SK-N-SH treated with all-trans-retinoic acid at 6 μM for 48 hours (cell line): ENCODE data around the gene CCDC30.

Source experiments
- ATAC-seq: fragments of 200-7000 bp; cut with Tn5 transposase; 3 replicates; pipeline ENCODE4 v1.9.1; 2020; ENCODE audit warnings: mild to moderate bottlenecking, moderate library complexity
- ARNTL ChIP-seq: fragments of 450-650 bp; formaldehyde crosslinking; IDR thresholded peaks from 2 replicates; pipeline ENCODE4 v1.5.0; 2020; ENCODE audit warnings: low read depth, mild to moderate bottlenecking, moderate library complexity, borderline replicate concordance
- BACH2 ChIP-seq: fragments of 250-450 bp; sonication (Bioruptor Pico); IDR thresholded peaks from 2 replicates; pipeline ENCODE4 v1.9.0; 2021; ENCODE audit warnings: mild to moderate bottlenecking, borderline replicate concordance
- CSDC2 ChIP-seq: fragments of 250-450 bp; sonication (Bioruptor Pico); IDR thresholded peaks from 2 replicates; pipeline ENCODE4 v1.5.0; 2020; ENCODE audit warnings: mild to moderate bottlenecking, moderate library complexity
- CSRNP3 ChIP-seq: fragments of 250-450 bp; sonication (Bioruptor Pico); IDR thresholded peaks from 2 replicates; pipeline ENCODE4 v1.5.1; 2021; ENCODE audit warnings: mild to moderate bottlenecking, moderate library complexity
- GLIS3 ChIP-seq: fragments of 250-450 bp; sonication (Bioruptor Pico); IDR thresholded peaks from 2 replicates; pipeline ENCODE4 v1.5.0; 2020; ENCODE audit warnings: mild to moderate bottlenecking, moderate library complexity
- ISL1 ChIP-seq: fragments of 250-450 bp; sonication (Bioruptor Pico); IDR thresholded peaks from 2 replicates; pipeline ENCODE4 v2.1.2; 2022; ENCODE audit warnings: mild to moderate bottlenecking, moderate library complexity
- OSR1 ChIP-seq: fragments of 250-450 bp; sonication (Bioruptor Pico); IDR thresholded peaks from 2 replicates; pipeline ENCODE4 v1.8.0; 2022; ENCODE audit warnings: moderate library complexity, mild to moderate bottlenecking, inconsistent platforms
- PATZ1 ChIP-seq: fragments of 250-450 bp; sonication (Bioruptor Pico); IDR thresholded peaks from 2 replicates; pipeline ENCODE4 v1.8.0; 2020; ENCODE audit warnings: mild to moderate bottlenecking, moderate library complexity, borderline replicate concordance
- POU6F1 ChIP-seq: fragments of 250-450 bp; sonication (Bioruptor Pico); IDR thresholded peaks from 2 replicates; pipeline ENCODE4 v1.8.0; 2021; ENCODE audit warnings: low read depth, mild to moderate bottlenecking, moderate library complexity, borderline replicate concordance
- PPARA ChIP-seq: fragments of 250-450 bp; sonication (Bioruptor Pico); IDR thresholded peaks from 2 replicates; pipeline ENCODE4 v1.5.0; 2020; ENCODE audit warnings: mild to moderate bottlenecking, borderline replicate concordance
- RARB ChIP-seq: fragments of 250-450 bp; sonication (Bioruptor Pico); IDR thresholded peaks from 2 replicates; pipeline ENCODE4 v1.8.0; 2021; ENCODE audit warnings: mild to moderate bottlenecking, moderate library complexity
- SNAI2 ChIP-seq: fragments of 250-450 bp; sonication (Bioruptor Pico); IDR thresholded peaks from 2 replicates; pipeline ENCODE4 v1.5.0; 2020; ENCODE audit warnings: mild to moderate bottlenecking, moderate library complexity
- TCF4 ChIP-seq: fragments of 250-450 bp; sonication (Bioruptor Pico); IDR thresholded peaks from 2 replicates; pipeline ENCODE4 v1.8.0; 2021; ENCODE audit warnings: mild to moderate bottlenecking, moderate library complexity, borderline replicate concordance
- TOX ChIP-seq: fragments of 250-450 bp; sonication (Bioruptor Pico); IDR thresholded peaks from 2 replicates; pipeline ENCODE4 v1.8.0; 2021; ENCODE audit warnings: mild to moderate bottlenecking, moderate library complexity, borderline replicate concordance
- TSHZ2 ChIP-seq: fragments of 250-450 bp; sonication (Bioruptor Pico); IDR thresholded peaks from 2 replicates; pipeline ENCODE4 v1.5.0; 2020; ENCODE audit warnings: mild to moderate bottlenecking, moderate library complexity
- ZC3H10 ChIP-seq: fragments of 250-450 bp; sonication (Bioruptor Pico); IDR thresholded peaks from 2 replicates; pipeline ENCODE4 v1.5.1; 2021; ENCODE audit warnings: mild to moderate bottlenecking, moderate library complexity
- ZFP3 ChIP-seq: fragments of 250-450 bp; sonication (Bioruptor Pico); IDR thresholded peaks from 2 replicates; pipeline ENCODE4 v1.5.0; 2020; ENCODE audit warnings: mild to moderate bottlenecking, moderate library complexity
- ZNF565 ChIP-seq: fragments of 450-650 bp; formaldehyde crosslinking; conservative IDR thresholded peaks from 2 replicates; pipeline ENCODE4 v1.5.0; 2020; ENCODE audit warnings: low read depth, mild to moderate bottlenecking, moderate library complexity
- ZNF8 ChIP-seq: fragments of 450-650 bp; formaldehyde crosslinking; IDR thresholded peaks from 2 replicates; pipeline ENCODE4 v1.5.0; 2020; ENCODE audit warnings: mild to moderate bottlenecking, moderate library complexity
- TF ChIP-seq, protein P1 (sequence below): fragments of 250-450 bp; sonication (Bioruptor Pico); IDR thresholded peaks from 2 replicates; pipeline ENCODE4 v1.5.1; 2020; ENCODE audit warnings: low read depth, mild to moderate bottlenecking, moderate library complexity

The CCDC30 gene

DNA sequence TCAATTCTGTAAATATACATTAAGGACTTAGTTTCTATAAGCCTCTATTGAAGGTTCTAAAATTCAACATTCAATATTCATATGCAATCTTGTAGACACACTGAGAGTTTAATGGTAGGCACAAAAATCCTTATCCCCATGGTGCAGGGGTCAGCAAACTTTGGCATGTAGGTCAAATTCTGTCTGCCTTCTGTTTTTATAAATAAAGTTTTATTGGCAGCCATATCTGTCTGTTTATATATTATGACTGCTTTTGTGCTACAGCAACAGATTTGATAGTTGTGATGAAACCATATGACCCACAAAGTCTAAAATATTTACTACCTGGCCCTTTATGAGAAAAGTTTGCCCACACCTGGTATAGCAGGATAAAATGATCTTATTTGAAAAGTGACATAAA lies 104.0 kb downstream of the CCDC30 start:
- ATAC-seq: no peak
- no peak for TF ChIP-seq RARB (CRISPR knock-in tag)

GRCh38 chr1:42576935-42577334 lies 113.8 kb downstream of the CCDC30 start:
- no peak for ATAC-seq
- TF ChIP-seq TCF4 (CRISPR knock-in tag): no peak
- TF ChIP-seq, protein P1, sequence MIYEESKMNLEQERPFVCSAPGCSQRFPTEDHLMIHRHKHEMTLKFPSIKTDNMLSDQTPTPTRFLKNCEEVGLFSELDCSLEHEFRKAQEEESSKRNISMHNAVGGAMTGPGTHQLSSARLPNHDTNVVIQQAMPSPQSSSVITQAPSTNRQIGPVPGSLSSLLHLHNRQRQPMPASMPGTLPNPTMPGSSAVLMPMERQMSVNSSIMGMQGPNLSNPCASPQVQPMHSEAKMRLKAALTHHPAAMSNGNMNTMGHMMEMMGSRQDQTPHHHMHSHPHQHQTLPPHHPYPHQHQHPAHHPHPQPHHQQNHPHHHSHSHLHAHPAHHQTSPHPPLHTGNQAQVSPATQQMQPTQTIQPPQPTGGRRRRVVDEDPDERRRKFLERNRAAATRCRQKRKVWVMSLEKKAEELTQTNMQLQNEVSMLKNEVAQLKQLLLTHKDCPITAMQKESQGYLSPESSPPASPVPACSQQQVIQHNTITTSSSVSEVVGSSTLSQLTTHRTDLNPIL: no peak
- TF ChIP-seq SNAI2 (CRISPR knock-in tag): no peak
- no peak for TF ChIP-seq ZFP3
- no peak for TF ChIP-seq ARNTL (CRISPR knock-in tag)
- TF ChIP-seq GLIS3 (CRISPR knock-in tag): no peak
- TF ChIP-seq ZNF565 (CRISPR knock-in tag): no peak
- TF ChIP-seq ZC3H10 (CRISPR knock-in tag): no peak

DNA sequence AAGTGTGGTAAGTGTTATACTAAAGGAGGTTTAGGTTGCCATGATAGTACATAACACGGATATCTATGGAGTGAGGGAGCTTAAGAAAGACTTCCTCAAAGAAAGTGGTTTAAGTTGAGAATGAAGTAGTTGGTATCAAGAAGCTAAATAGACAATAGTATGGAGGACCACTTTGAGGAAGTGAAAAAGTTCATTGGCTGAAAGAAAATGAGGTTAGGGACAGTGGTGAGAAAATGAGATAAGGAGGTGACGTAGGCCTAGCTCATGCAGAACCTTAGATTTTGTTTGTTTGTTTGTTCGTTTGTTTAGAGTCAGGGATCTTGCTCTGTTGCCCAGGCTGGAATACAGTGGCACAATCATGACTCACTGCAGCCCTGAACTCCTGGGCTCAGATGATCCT lies 122.9 kb downstream of the CCDC30 start:
- TF ChIP-seq SNAI2 (CRISPR knock-in tag): no peak
- no peak for TF ChIP-seq CSDC2 (CRISPR knock-in tag)
- TF ChIP-seq RARB (CRISPR knock-in tag): no peak
- no peak for TF ChIP-seq ZNF565 (CRISPR knock-in tag)
- TF ChIP-seq GLIS3 (CRISPR knock-in tag): no peak
- no peak for TF ChIP-seq ZNF8 (CRISPR knock-in tag)
- TF ChIP-seq TOX: no peak
- TF ChIP-seq POU6F1 (CRISPR knock-in tag): no peak
- TF ChIP-seq ARNTL (CRISPR knock-in tag): no peak
- TF ChIP-seq PPARA: no peak
- no peak for TF ChIP-seq PATZ1
- TF ChIP-seq OSR1 (CRISPR knock-in tag): no peak
- TF ChIP-seq, protein P1: no peak
- no peak for TF ChIP-seq ZFP3
- TF ChIP-seq ZC3H10 (CRISPR knock-in tag): no peak
- TF ChIP-seq BACH2 (CRISPR knock-in tag): no peak
- TF ChIP-seq CSRNP3: no peak
- no peak for TF ChIP-seq ISL1 (CRISPR knock-in tag)
- no peak for TF ChIP-seq TSHZ2 (CRISPR knock-in tag)
- TF ChIP-seq TCF4 (CRISPR knock-in tag): no peak
- ATAC-seq: no peak
